Right atrium auricular region (tissue), 2 donors: Measurements from ENCODE around the gene OR52I1. TPM values are rescaled to one million over a fixed set of nuclear protein-coding genes. Genes with fewer than 3 reads are reported as not detected.
A peak's percentile ranks its signal among the peaks of the same experiment; 100 is the strongest.

Source experiments
- DNase-seq: peaks from one replicate; pipeline ENCODE4 v3.0.0-alpha.2; 2019; ENCODE audit warnings: low spot score
- H3K27ac ChIP-seq, 2 donors: fragments of 200-600 bp; sonication (generic); 1 replicate in 1 of 2; 2 replicates in 1 of 2; pipeline ENCODE4 v1.5.1; 2016 to 2019
- H3K27me3 ChIP-seq, 2 donors: fragments of 200-600 bp; sonication (generic); one replicate each; pipeline versions ENCODE4 v1.5.1 to v1.6.0; 2017 to 2019
- H3K36me3 ChIP-seq: fragments of 200-600 bp; sonication (generic); one replicate; pipeline ENCODE4 v1.5.1; 2016
- H3K4me1 ChIP-seq, 2 donors: fragments of 200-600 bp; sonication (generic); one replicate each; pipeline versions ENCODE4 v1.5.1 to v1.6.0; 2017 to 2019
- H3K4me3 ChIP-seq, 2 donors: fragments of 200-600 bp; sonication (generic); 1 replicate in 1 of 2; 2 replicates in 1 of 2; pipeline ENCODE4 v1.5.1; 2017 to 2019; ENCODE audit warnings: mild to moderate bottlenecking in 1 of 2, moderate library complexity in 1 of 2
- H3K9me3 ChIP-seq, 2 donors: fragments of 200-600 bp; sonication (generic); one replicate each; pipeline ENCODE4 v1.5.1; 2019
- CTCF ChIP-seq, 2 donors: fragments of 200-600 bp; sonication (generic); IDR thresholded peaks; one replicate each; pipeline ENCODE4 v1.5.1; 2019; ENCODE audit warnings: antibody characterized with exemption in 2 of 2
- total RNA-seq, 2 donors: library from RNA; depleted of rRNA; stranded (reverse); fragments of >200 nt; gene quantifications; one replicate each; pipeline ENCODE4 v1.1.0, GENCODE V29; 2016

OR52I1 gene
- total RNA-seq, 2 donors from 2014 or later: not detected

- H3K27me3 ChIP-seq: no peaks in the 10 kb centered on the region
- no peaks in the 10 kb centered on the region for H3K4me1 ChIP-seq
- H3K36me3 ChIP-seq: no peaks in the 10 kb centered on the region
- no peak for TF ChIP-seq CTCF (IDR thresholded peaks at IDR 0.05)
- no peak overlapping the region for H3K4me3 ChIP-seq
- H3K27ac ChIP-seq: no peak overlapping the region
- DNase-seq: no peak
- no peaks in the 10 kb centered on the region for H3K9me3 ChIP-seq
Measured at GRCh38 chr11:4615856-4616444, 22.1 kb downstream of the OR52I1 start.

GRCh38 chr11:4619514-4619913, 25.7 kb downstream of the OR52I1 start:
- no peak overlapping the region for H3K4me3 ChIP-seq
- H3K36me3 ChIP-seq: no peaks in the 10 kb centered on the region
- no peak overlapping the region for H3K27ac ChIP-seq
- H3K4me1 ChIP-seq: no peaks in the 10 kb centered on the region
- no peak for DNase-seq
- TF ChIP-seq CTCF (IDR thresholded peaks at IDR 0.05): no peak
- no peaks in the 10 kb centered on the region for H3K27me3 ChIP-seq
- no peaks in the 10 kb centered on the region for H3K9me3 ChIP-seq

- no peaks in the 10 kb centered on the region for H3K36me3 ChIP-seq
- no peak for DNase-seq
- peak; percentile 47 to 73 for TF ChIP-seq CTCF (IDR thresholded peaks at IDR 0.05)
- no peaks in the 10 kb centered on the region for H3K9me3 ChIP-seq
- H3K27me3 ChIP-seq: no peaks in the 10 kb centered on the region
- no peak overlapping the region for H3K27ac ChIP-seq
- no peak overlapping the region for H3K4me3 ChIP-seq
- H3K4me1 ChIP-seq: no peaks in the 10 kb centered on the region
Measured at GRCh38 chr11:4626207-4627099, 32.6 kb downstream of the OR52I1 start.

DNA sequence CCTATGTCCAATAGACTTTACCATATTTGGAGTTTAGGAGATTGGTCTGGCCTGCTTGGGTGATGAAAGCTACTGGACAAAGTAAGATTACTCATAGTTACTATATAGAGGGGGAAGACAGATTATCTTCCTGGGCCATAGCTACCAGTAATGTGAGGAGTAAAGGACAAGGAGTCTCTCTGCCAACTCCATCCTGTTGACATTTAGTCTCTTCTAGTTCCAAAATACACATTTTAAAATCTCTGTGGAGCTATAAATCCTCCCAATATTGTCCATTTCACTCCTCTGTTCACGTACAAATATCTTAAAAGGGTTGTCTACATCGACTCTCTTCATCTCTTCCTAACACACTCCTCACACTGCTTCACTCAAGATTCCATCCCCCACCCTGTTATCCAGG, 42.3 kb downstream of the OR52I1 start:
- no peak for TF ChIP-seq CTCF (IDR thresholded peaks at IDR 0.05)
- no peak for DNase-seq
- Histone ChIP-seq H3K36me3 (no peaks in the 10 kb centered on the region), H3K27ac (no peak overlapping the region), H3K27me3 (no peaks in the 10 kb centered on the region), H3K9me3 (no peaks in the 10 kb centered on the region), H3K4me1 (peaks cover 0 to 9% of the 10 kb centered on the region in 2 donors), H3K4me3 (no peak overlapping the region)

- H3K27me3 ChIP-seq: no peaks in the 10 kb centered on the region
- H3K4me3 ChIP-seq: peak within 1 kb of the TSS in 1 of 2 donors; percentile 33
- H3K36me3 ChIP-seq: no peaks in the 10 kb centered on the region
- H3K27ac ChIP-seq: no peak within 1 kb of the TSS
- peak; percentile 85 to 93 for TF ChIP-seq CTCF (IDR thresholded peaks at IDR 0.05)
- DNase-seq: peak; percentile 75
- no peaks in the 10 kb centered on the region for H3K9me3 ChIP-seq
- peaks cover 0 to 14% of the 10 kb centered on the region in 2 donors for H3K4me1 ChIP-seq
Measured at GRCh38 chr11:4636962-4637661, 43.3 kb downstream of the OR52I1 start, which contains the start of gene OR51D1. Gene OR51D1 (plus strand): TSS chr11:4637477. CDS start chr11:4639791, 2,314 bp downstream.
